Neuronal stem cell (in vitro differentiated cells): Measurements from ENCODE around the gene TPM2.
A peak's percentile ranks its signal among the peaks of the same experiment; 100 is the strongest.

Experiments used
- DNase-seq: peaks from one replicate; pipeline ENCODE4 v3.0.0-alpha.2; 2013; ENCODE audit warnings: low spot score
- H2AFZ ChIP-seq: one replicate; pipeline ENCODE4 v1.6.1; 2013; ENCODE audit warnings: mild to moderate bottlenecking, low read length, inconsistent platforms
- H2AK5ac ChIP-seq: 2 replicates; pipeline ENCODE4 v1.6.1; 2013; ENCODE audit warnings: low read depth, mild to moderate bottlenecking, inconsistent platforms, low read length, moderate library complexity, mixed read lengths
- H2BK120ac ChIP-seq: 2 replicates; pipeline ENCODE4 v1.6.1; 2013; ENCODE audit warnings: low read depth, mild to moderate bottlenecking, inconsistent platforms, low read length, moderate library complexity, mixed read lengths
- H2BK12ac ChIP-seq: one replicate; pipeline ENCODE4 v1.6.1; 2013; ENCODE audit warnings: low read length, inconsistent platforms
- H2BK15ac ChIP-seq: 2 replicates; pipeline ENCODE4 v1.6.1; 2013; ENCODE audit warnings: mild to moderate bottlenecking, low read length, inconsistent platforms, mixed read lengths
- H2BK5ac ChIP-seq: one replicate; pipeline ENCODE4 v1.6.1; 2013; ENCODE audit warnings: inconsistent platforms, mild to moderate bottlenecking, low read length, moderate library complexity
- H3K14ac ChIP-seq: one replicate; pipeline ENCODE4 v1.6.1; 2013; ENCODE audit warnings: low read length, inconsistent platforms
- H3K18ac ChIP-seq: 2 replicates; pipeline ENCODE4 v1.6.1; 2013; ENCODE audit warnings: low read length, inconsistent platforms
- H3K23ac ChIP-seq: 2 replicates; pipeline ENCODE4 v1.6.1; 2013; ENCODE audit warnings: low read depth, mild to moderate bottlenecking, mixed read lengths, low read length, inconsistent platforms; ENCODE audit not compliant: poor library complexity
- H3K27ac ChIP-seq: replicated peaks from 3 replicates; pipeline ENCODE4 v1.5.1; 2013; ENCODE audit warnings: low read length, inconsistent platforms
- H3K27me3 ChIP-seq, 3 experiments: 2 replicates each; pipeline ENCODE4 v1.6.1; 2013; ENCODE audit warnings: low read length in 3 of 3, mild to moderate bottlenecking in 2 of 3, inconsistent platforms in 1 of 3, low read depth in 1 of 3, mixed read lengths in 1 of 3, moderate library complexity in 1 of 3; ENCODE audit not compliant: control insufficient read depth in 3 of 3, insufficient read depth in 3 of 3
- H3K36me3 ChIP-seq, 2 donors: replicated peaks in 1 of 2; 2 replicates each; pipeline ENCODE4 v1.6.1; 2013; ENCODE audit warnings: low read length in 2 of 2; ENCODE audit not compliant: control insufficient read depth in 2 of 2, insufficient read depth in 2 of 2
- H3K4ac ChIP-seq: 2 replicates; pipeline ENCODE4 v1.6.1; 2013; ENCODE audit warnings: inconsistent platforms, mild to moderate bottlenecking, low read length, moderate library complexity
- H3K4me1 ChIP-seq, 2 donors: 1 replicate in 1 of 2; 2 replicates in 1 of 2; pipeline ENCODE4 v1.6.1; 2013; ENCODE audit warnings: low read length in 2 of 2, low read depth in 1 of 2; ENCODE audit not compliant: control insufficient read depth in 2 of 2, insufficient read depth in 1 of 2
- H3K4me2 ChIP-seq: one replicate; pipeline ENCODE4 v1.6.1; 2013; ENCODE audit warnings: mild to moderate bottlenecking, low read length, inconsistent platforms; ENCODE audit not compliant: insufficient read depth, poor library complexity, severe bottlenecking
- H3K4me3 ChIP-seq, 2 donors: 2 replicates each; pipeline ENCODE4 v1.5.1; 2013; ENCODE audit warnings: low read length in 2 of 2, mild to moderate bottlenecking in 2 of 2, inconsistent platforms in 1 of 2, moderate library complexity in 1 of 2
- H3K79me1 ChIP-seq: one replicate; pipeline ENCODE4 v1.6.1; 2013; ENCODE audit warnings: low read depth, mild to moderate bottlenecking, inconsistent platforms, low read length, moderate library complexity
- H3K9ac ChIP-seq: one replicate; pipeline ENCODE4 v1.6.1; 2013; ENCODE audit warnings: mild to moderate bottlenecking, low read depth, low read length, inconsistent platforms; ENCODE audit not compliant: poor library complexity
- H3K9me3 ChIP-seq, 2 donors: replicated peaks in 1 of 2; 2 replicates each; pipeline versions ENCODE3 to v1.6.1; 2013; ENCODE audit warnings: low read length in 2 of 2, mild to moderate bottlenecking in 2 of 2, inconsistent platforms in 1 of 2, low read depth in 1 of 2, mixed read lengths in 1 of 2, moderate library complexity in 1 of 2; ENCODE audit not compliant: control insufficient read depth in 2 of 2, insufficient read depth in 1 of 2
- H4K8ac ChIP-seq: one replicate; pipeline ENCODE4 v1.6.1; 2013; ENCODE audit warnings: low read depth, mild to moderate bottlenecking, inconsistent platforms, low read length, moderate library complexity
- H4K91ac ChIP-seq: one replicate; pipeline ENCODE4 v1.6.1; 2013; ENCODE audit warnings: low read length, low read depth, mild to moderate bottlenecking, inconsistent platforms; ENCODE audit not compliant: poor library complexity
- WGBS, 2 donors: extraction: QIAGEN DNeasy Blood & Tissue Kit; methylation state at CpG; one replicate each; pipeline ENCODE4 v1.1.7; 2013; ENCODE audit warnings: missing lambda C conversion rate in 2 of 2, mixed read lengths in 1 of 2; ENCODE audit not compliant: insufficient read length in 2 of 2, insufficient replicate concordance in 1 of 2; ENCODE audit errors: extremely low coverage in 2 of 2; 5-methylcytosine and 5-hydroxymethylcytosine counted together

Gene TPM2

DNA sequence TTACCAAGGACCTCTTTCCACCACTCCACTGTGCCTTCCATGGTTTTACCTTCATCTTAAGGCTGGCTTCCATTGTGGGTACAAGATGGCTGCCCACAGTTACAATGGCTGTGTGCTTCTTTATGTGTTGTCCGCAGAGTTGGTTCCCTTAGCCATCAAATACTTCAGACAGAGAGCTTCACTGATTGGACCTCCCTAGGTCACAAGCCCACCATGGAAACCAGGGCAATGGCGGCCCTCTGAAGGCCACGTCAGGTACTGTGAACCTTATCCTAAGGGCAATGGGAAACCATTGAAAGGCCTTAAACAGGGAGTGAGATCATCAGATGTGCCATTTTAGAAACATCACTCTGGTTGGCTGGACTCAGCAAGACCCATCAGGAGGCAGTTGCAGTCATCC lies 21.8 kb downstream of the TPM2 start:
- H3K4me2 ChIP-seq: no peak overlapping the region
- peaks cover 0 to 9% (median 0%) of the 10 kb centered on the region in 3 experiments for H3K27me3 ChIP-seq
- no peak overlapping the region for H2BK120ac ChIP-seq
- H3K79me1 ChIP-seq: peaks cover 8% of the 10 kb centered on the region
- H3K4me1 ChIP-seq: peaks cover 5 to 12% of the 10 kb centered on the region in 2 donors
- H3K4me3 ChIP-seq: peak overlapping the region in 1 of 2 donors; percentile 51
- H3K4ac ChIP-seq: no peak overlapping the region
- H3K9me3 ChIP-seq: peaks cover 0 to 3% of the 10 kb centered on the region in 2 donors
- H3K9ac ChIP-seq: no peak overlapping the region
- no peak overlapping the region for H3K27ac ChIP-seq
- peak overlapping the region; percentile 32 for H3K18ac ChIP-seq
- peak overlapping the region; percentile 33 for H2AFZ ChIP-seq
- H3K36me3 ChIP-seq: peaks cover 4 to 9% of the 10 kb centered on the region in 2 donors
- H3K14ac ChIP-seq: no peak overlapping the region
- H3K23ac ChIP-seq: no peak overlapping the region
- no peak overlapping the region for H2AK5ac ChIP-seq
- no peak overlapping the region for H4K91ac ChIP-seq
- no peak overlapping the region for H2BK5ac ChIP-seq
- no peak overlapping the region for H2BK12ac ChIP-seq
- DNase-seq: no peak
- H2BK15ac ChIP-seq: no peak overlapping the region
- WGBS, 2 donors: no CpG with 5 or more reads among the region's 3 CpGs
- H4K8ac ChIP-seq: no peak overlapping the region

DNA sequence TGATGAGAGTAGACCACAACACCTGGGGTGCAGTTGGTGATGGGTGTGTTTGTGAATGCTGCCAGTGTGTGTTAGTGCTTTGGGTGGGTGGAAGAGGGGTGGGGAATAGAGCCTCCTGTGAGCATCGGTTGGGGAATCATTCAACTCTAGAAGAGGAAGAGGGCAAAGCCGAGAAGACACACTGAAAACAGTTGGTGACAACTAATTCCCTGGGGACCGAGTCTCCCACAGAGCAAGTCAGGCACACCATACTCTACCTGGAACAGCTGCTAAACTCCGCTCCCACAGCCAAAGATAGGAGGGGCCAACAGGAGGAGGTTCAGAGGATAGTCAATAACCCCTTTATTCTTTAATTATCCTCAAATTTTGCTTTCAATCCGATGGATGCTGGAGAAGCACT lies 23.2 kb downstream of the TPM2 start:
- H3K18ac ChIP-seq: no peak overlapping the region
- no peak overlapping the region for H3K23ac ChIP-seq
- no peak overlapping the region for H3K4me2 ChIP-seq
- H3K36me3 ChIP-seq: peaks cover 17 to 23% of the 10 kb centered on the region in 2 donors
- H3K4me1 ChIP-seq: peaks cover 5 to 13% of the 10 kb centered on the region in 2 donors
- no peak overlapping the region for H3K14ac ChIP-seq
- H2AK5ac ChIP-seq: peak overlapping the region; percentile 1
- H3K4ac ChIP-seq: no peak overlapping the region
- no peak overlapping the region for H2BK12ac ChIP-seq
- H3K9me3 ChIP-seq: peaks cover 0 to 3% of the 10 kb centered on the region in 2 donors
- WGBS, 2 donors: no CpG with 5 or more reads among the region's 5 CpGs
- H2BK120ac ChIP-seq: no peak overlapping the region
- DNase-seq: no peak
- no peak overlapping the region for H3K9ac ChIP-seq
- peaks cover 0 to 4% (median 0%) of the 10 kb centered on the region in 3 experiments for H3K27me3 ChIP-seq
- no peak overlapping the region for H2BK5ac ChIP-seq
- H4K8ac ChIP-seq: no peak overlapping the region
- H2AFZ ChIP-seq: no peak overlapping the region
- H3K27ac ChIP-seq: no peak overlapping the region
- H4K91ac ChIP-seq: no peak overlapping the region
- no peak overlapping the region for H3K4me3 ChIP-seq
- peaks cover 8% of the 10 kb centered on the region for H3K79me1 ChIP-seq
- H2BK15ac ChIP-seq: no peak overlapping the region

DNA sequence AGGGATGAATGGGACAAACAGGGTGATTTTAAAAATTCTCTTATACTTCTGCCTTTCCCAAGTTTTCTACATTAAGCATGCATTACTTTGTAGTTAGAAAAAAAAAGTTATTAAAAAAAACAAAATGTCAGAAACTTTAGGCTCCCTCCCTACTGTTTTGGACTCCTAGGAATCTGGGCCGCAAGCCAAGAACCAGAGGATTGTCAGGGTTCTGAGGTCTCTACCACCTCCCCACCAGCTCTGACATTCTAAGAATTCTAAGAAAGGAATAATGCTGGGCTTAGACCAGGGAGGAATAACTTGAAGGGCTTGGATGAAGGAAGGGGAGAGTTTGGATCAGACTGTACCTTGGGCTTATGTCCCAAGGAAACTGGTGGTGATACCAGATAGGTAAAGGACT lies 23.7 kb downstream of the TPM2 start:
- no peak overlapping the region for H3K4ac ChIP-seq
- no peak overlapping the region for H3K27ac ChIP-seq
- H3K4me3 ChIP-seq: no peak overlapping the region
- no peak overlapping the region for H2AFZ ChIP-seq
- peaks cover 17 to 28% of the 10 kb centered on the region in 2 donors for H3K36me3 ChIP-seq
- H3K9ac ChIP-seq: no peak overlapping the region
- no peak overlapping the region for H3K23ac ChIP-seq
- peaks cover 0 to 3% of the 10 kb centered on the region in 2 donors for H3K9me3 ChIP-seq
- H3K4me2 ChIP-seq: no peak overlapping the region
- H3K4me1 ChIP-seq: peaks cover 5 to 13% of the 10 kb centered on the region in 2 donors
- H2BK120ac ChIP-seq: no peak overlapping the region
- no peak overlapping the region for H2BK12ac ChIP-seq
- H2BK5ac ChIP-seq: no peak overlapping the region
- H3K18ac ChIP-seq: no peak overlapping the region
- H2AK5ac ChIP-seq: peak overlapping the region; percentile 1
- WGBS, 2 donors: no CpG with 5 or more reads among the region's 1 CpG
- peaks cover 0 to 4% (median 0%) of the 10 kb centered on the region in 3 experiments for H3K27me3 ChIP-seq
- no peak overlapping the region for H2BK15ac ChIP-seq
- no peak overlapping the region for H3K14ac ChIP-seq
- H4K8ac ChIP-seq: no peak overlapping the region
- no peak for DNase-seq
- peaks cover 8% of the 10 kb centered on the region for H3K79me1 ChIP-seq
- no peak overlapping the region for H4K91ac ChIP-seq

DNA sequence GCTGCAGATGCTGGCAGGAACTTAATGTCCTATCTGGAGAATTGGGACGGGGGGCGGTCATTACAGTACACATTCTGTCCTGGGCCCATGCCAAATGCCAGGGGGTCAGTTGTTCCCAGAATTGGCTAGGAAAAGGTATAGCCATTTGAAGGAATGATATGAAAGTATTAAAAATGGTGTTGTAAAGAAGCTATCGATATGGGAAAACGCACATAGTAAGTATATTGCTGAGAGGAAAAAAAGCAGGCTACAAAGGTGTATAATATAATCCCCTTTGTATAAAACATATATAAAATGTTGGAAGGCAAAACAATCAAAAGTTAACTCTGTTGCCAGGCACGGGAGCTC lies 24.3 kb downstream of the TPM2 start:
- peak overlapping the region; percentile 76 to 94 for H3K4me3 ChIP-seq
- H3K9ac ChIP-seq: no peak overlapping the region
- no peak overlapping the region for H2BK5ac ChIP-seq
- peaks cover 8% of the 10 kb centered on the region for H3K79me1 ChIP-seq
- H3K23ac ChIP-seq: peak overlapping the region; percentile 86
- 100% methylated on average over 2 of the region's 5 CpGs; no CpG with 5 or more reads in 1 of the 2 donors for WGBS, 2 donors
- peaks cover 0 to 4% (median 0%) of the 10 kb centered on the region in 3 experiments for H3K27me3 ChIP-seq
- peak overlapping the region; percentile 54 for H3K4me2 ChIP-seq
- H2BK15ac ChIP-seq: no peak overlapping the region
- H3K4ac ChIP-seq: no peak overlapping the region
- H2AK5ac ChIP-seq: peak overlapping the region; percentile 51
- H2AFZ ChIP-seq: peak overlapping the region; percentile 94
- H3K14ac ChIP-seq: no peak overlapping the region
- no peak for DNase-seq
- peaks cover 23 to 34% of the 10 kb centered on the region in 2 donors for H3K36me3 ChIP-seq
- no peak overlapping the region for H2BK120ac ChIP-seq
- H3K18ac ChIP-seq: peak overlapping the region; percentile 72
- H3K27ac ChIP-seq: no peak overlapping the region
- peaks cover 5 to 13% of the 10 kb centered on the region in 2 donors for H3K4me1 ChIP-seq
- no peak overlapping the region for H4K8ac ChIP-seq
- H4K91ac ChIP-seq: no peak overlapping the region
- no peak overlapping the region for H2BK12ac ChIP-seq
- H3K9me3 ChIP-seq: peaks cover 0 to 3% of the 10 kb centered on the region in 2 donors
